ENCODE results near the gene COG1. TPM values are rescaled to one million over a fixed set of nuclear protein-coding genes. Genes with fewer than 3 reads are reported as not detected.

Gene COG1
- total RNA-seq, 1 donor, result 21.8 TPM

GRCh38 chr17:73196500-73196899 lies 3.6 kb downstream of the COG1 start:
- DNase-seq (ENCODE audit: low read depth in 2 of 3, low spot score in 2 of 3), result no peak

GRCh38 chr17:73197161-73197560 lies 4.3 kb downstream of the COG1 start:
- DNase-seq (ENCODE audit: low read depth in 2 of 3, low spot score in 2 of 3), result no peak

- DNase-seq (ENCODE audit: low read depth in 2 of 3, low spot score in 2 of 3), result no peak
These were observed 5.5 kb downstream of the COG1 start for GRCh38 chr17:73198201-73198929.

- DNase-seq (ENCODE audit: low read depth in 2 of 3, low spot score in 2 of 3), result no peak
These were observed 6.0 kb downstream of the COG1 start for GRCh38 chr17:73198930-73199260.

GRCh38 chr17:73199751-73200317 lies 7.0 kb downstream of the COG1 start:
- DNase-seq (ENCODE audit: low read depth in 2 of 3, low spot score in 2 of 3), result no peak

GRCh38 chr17:73200476-73200875 lies 7.6 kb downstream of the COG1 start:
- no peak for DNase-seq (ENCODE audit: low read depth in 2 of 3, low spot score in 2 of 3)

- DNase-seq (ENCODE audit: low read depth in 2 of 3, low spot score in 2 of 3), result no peak
These were observed 8.6 kb downstream of the COG1 start for GRCh38 chr17:73201215-73202069.

- peak in 1 of 3 donors; percentile 31 for DNase-seq (ENCODE audit: low read depth in 2 of 3, low spot score in 2 of 3)
These were observed 10.4 kb downstream of the COG1 start for GRCh38 chr17:73203135-73203787.

- DNase-seq (ENCODE audit: low read depth in 2 of 3, low spot score in 2 of 3), result peak in 2 of 3 donors; percentile 84 to 90
These were observed 11.1 kb downstream of the COG1 start for GRCh38 chr17:73203788-73204479.

GRCh38 chr17:73205459-73205961 lies 12.7 kb downstream of the COG1 start:
- DNase-seq (ENCODE audit: low read depth in 2 of 3, low spot score in 2 of 3), result no peak

GRCh38 chr17:73208139-73208827 lies 15.4 kb downstream of the COG1 start:
- DNase-seq (ENCODE audit: low read depth in 2 of 3, low spot score in 2 of 3), result no peak

GRCh38 chr17:73209436-73209835 lies 16.6 kb downstream of the COG1 start:
- DNase-seq (ENCODE audit: low read depth in 2 of 3, low spot score in 2 of 3), result no peak

- peak in 1 of 3 donors; percentile 61 for DNase-seq (ENCODE audit: low read depth in 2 of 3, low spot score in 2 of 3)
These were observed 17.3 kb downstream of the COG1 start for GRCh38 chr17:73210002-73210678.

- peak in 2 of 3 donors; percentile 41 to 56 for DNase-seq (ENCODE audit: low read depth in 2 of 3, low spot score in 2 of 3)
These were observed 18.9 kb downstream of the COG1 start for GRCh38 chr17:73211745-73212144.

- DNase-seq (ENCODE audit: low read depth in 2 of 3, low spot score in 2 of 3), result no peak
These were observed 21.2 kb downstream of the COG1 start for GRCh38 chr17:73214008-73214407.

GRCh38 chr17:73214851-73215250 lies 22.0 kb downstream of the COG1 start:
- DNase-seq (ENCODE audit: low read depth in 2 of 3, low spot score in 2 of 3), result no peak

- no peak for DNase-seq (ENCODE audit: low read depth in 2 of 3, low spot score in 2 of 3)
These were observed 22.6 kb downstream of the COG1 start for GRCh38 chr17:73215447-73215846.

GRCh38 chr17:73223626-73224230 lies 30.9 kb downstream of the COG1 start:
- no peak for DNase-seq (ENCODE audit: low read depth in 2 of 3, low spot score in 2 of 3)

- DNase-seq (ENCODE audit: low read depth in 2 of 3, low spot score in 2 of 3), result no peak
These were observed 31.4 kb downstream of the COG1 start for GRCh38 chr17:73224237-73224636.
